Measurements from ENCODE around the gene PTPRS.

PTPRS gene

GRCh38 chr19:5292453-5292821 lies 48.2 kb downstream of the PTPRS start:
- H3K4me3 ChIP-seq (ENCODE audit: low read depth, low read length): peak overlapping the region; percentile 67
- ChIA-PET POLR2A (interaction anchor here (0.6 to 2.0 kb wide), 13 partner anchors 9 to 398 kb away, joined by 3 to 11 read pairs (median 5); partner anchors contain the start of gene RPL36), CTCF (interaction anchor here (0.6 kb wide), 1 partner anchor 134 kb away, joined by 3 read pairs; no protein-coding TSS in a partner anchor)
- H3K9me3 ChIP-seq (ENCODE audit: control insufficient read depth, insufficient read depth, low read depth, low read length): no peaks in the 10 kb centered on the region
- no peak overlapping the region for H3K27ac ChIP-seq (ENCODE audit: extremely low read depth, low read depth, low read length)
- H3K36me3 ChIP-seq (ENCODE audit: control insufficient read depth in 2 of 2, insufficient read depth in 1 of 2, low read length in 2 of 2): no peaks in the 10 kb centered on the region
- peaks cover 2% of the 10 kb centered on the region; the same call in 1 of the 2 replicates for H3K4me1 ChIP-seq (ENCODE audit: control insufficient read depth, insufficient read depth, low read length)
- TF ChIP-seq ZNF114 (tag by site-specific recombination; IDR thresholded peaks at IDR 0.05): no peak
- TF ChIP-seq ZNF26 (tag by site-specific recombination; IDR thresholded peaks at IDR 0.05): no peak
- no peak for TF ChIP-seq ZNF169 (tag by site-specific recombination; IDR thresholded peaks at IDR 0.05)
- peak; percentile 83 for TF ChIP-seq GLIS1 (tag by site-specific recombination; IDR thresholded peaks at IDR 0.05)
- peak; percentile 36; the same call in 1 of the 2 replicates for TF ChIP-seq SCRT2 (tag by site-specific recombination; IDR thresholded peaks at IDR 0.05)
- TF ChIP-seq ZNF19 (tag by site-specific recombination; IDR thresholded peaks at IDR 0.05; ENCODE audit: low read depth): no peak
- no peak for TF ChIP-seq ZNF2 (tag by site-specific recombination; IDR thresholded peaks at IDR 0.05)
- no peak for TF ChIP-seq ZNF555 (tag by site-specific recombination; conservative IDR thresholded peaks at IDR 0.05)
- no peak for TF ChIP-seq ZNF488 (tag by site-specific recombination; IDR thresholded peaks at IDR 0.05)
- TF ChIP-seq GLIS2 (tag by site-specific recombination; IDR thresholded peaks at IDR 0.05): peak; percentile 83
- TF ChIP-seq ZNF624 (tag by site-specific recombination; IDR thresholded peaks at IDR 0.05): no peak
- TF ChIP-seq ZNF843 (tag by site-specific recombination; IDR thresholded peaks at IDR 0.05): no peak
- TF ChIP-seq SP2 (tag by site-specific recombination; IDR thresholded peaks at IDR 0.05): 0 out of 2 replicates have a peak, but pooled peaks have one; percentile 6
- no peak for TF ChIP-seq ZNF248 (tag by site-specific recombination; IDR thresholded peaks at IDR 0.05)
- peak; percentile 48; the same call in 1 of the 2 replicates for TF ChIP-seq EGR2 (tag by site-specific recombination; IDR thresholded peaks at IDR 0.05; ENCODE audit: low read depth)
- TF ChIP-seq ZNF266 (tag by site-specific recombination; IDR thresholded peaks at IDR 0.05; ENCODE audit: low read depth): no peak
- TF ChIP-seq ZSCAN18 (tag by site-specific recombination; IDR thresholded peaks at IDR 0.05): no peak
- peak; percentile 72 for TF ChIP-seq ZNF335 (tag by site-specific recombination; conservative IDR thresholded peaks at IDR 0.05)
- no peak for TF ChIP-seq MZF1 (tag by site-specific recombination; IDR thresholded peaks at IDR 0.05; ENCODE audit: borderline replicate concordance)
- TF ChIP-seq ZNF514 (tag by site-specific recombination; IDR thresholded peaks at IDR 0.05): no peak
- peak; percentile 40; the same call in 1 of the 2 replicates for TF ChIP-seq PRDM10 (tag by site-specific recombination; IDR thresholded peaks at IDR 0.05)
- no peak for TF ChIP-seq ZNF112 (tag by site-specific recombination; IDR thresholded peaks at IDR 0.05)
- no peak for TF ChIP-seq ZNF548 (tag by site-specific recombination; IDR thresholded peaks at IDR 0.05)
- TF ChIP-seq, protein P1, sequence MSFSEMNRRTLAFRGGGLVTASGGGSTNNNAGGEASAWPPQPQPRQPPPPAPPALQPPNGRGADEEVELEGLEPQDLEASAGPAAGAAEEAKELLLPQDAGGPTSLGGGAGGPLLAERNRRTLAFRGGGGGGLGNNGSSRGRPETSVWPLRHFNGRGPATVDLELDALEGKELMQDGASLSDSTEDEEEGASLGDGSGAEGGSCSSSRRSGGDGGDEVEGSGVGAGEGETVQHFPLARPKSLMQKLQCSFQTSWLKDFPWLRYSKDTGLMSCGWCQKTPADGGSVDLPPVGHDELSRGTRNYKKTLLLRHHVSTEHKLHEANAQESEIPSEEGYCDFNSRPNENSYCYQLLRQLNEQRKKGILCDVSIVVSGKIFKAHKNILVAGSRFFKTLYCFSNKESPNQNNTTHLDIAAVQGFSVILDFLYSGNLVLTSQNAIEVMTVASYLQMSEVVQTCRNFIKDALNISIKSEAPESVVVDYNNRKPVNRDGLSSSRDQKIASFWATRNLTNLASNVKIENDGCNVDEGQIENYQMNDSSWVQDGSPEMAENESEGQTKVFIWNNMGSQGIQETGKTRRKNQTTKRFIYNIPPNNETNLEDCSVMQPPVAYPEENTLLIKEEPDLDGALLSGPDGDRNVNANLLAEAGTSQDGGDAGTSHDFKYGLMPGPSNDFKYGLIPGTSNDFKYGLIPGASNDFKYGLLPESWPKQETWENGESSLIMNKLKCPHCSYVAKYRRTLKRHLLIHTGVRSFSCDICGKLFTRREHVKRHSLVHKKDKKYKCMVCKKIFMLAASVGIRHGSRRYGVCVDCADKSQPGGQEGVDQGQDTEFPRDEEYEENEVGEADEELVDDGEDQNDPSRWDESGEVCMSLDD (tag by site-specific recombination; IDR thresholded peaks at IDR 0.05): no peak
- no peak for TF ChIP-seq ZEB2 (tag by site-specific recombination; IDR thresholded peaks at IDR 0.05)
- no peak for TF ChIP-seq ZNF140 (tag by site-specific recombination; IDR thresholded peaks at IDR 0.05)
- no peak for TF ChIP-seq ZNF660 (tag by site-specific recombination; IDR thresholded peaks at IDR 0.05)
- peak; percentile 67 for TF ChIP-seq ZFHX2 (tag by site-specific recombination; conservative IDR thresholded peaks at IDR 0.05)
- TF ChIP-seq ZNF341 (tag by site-specific recombination; IDR thresholded peaks at IDR 0.05; ENCODE audit: low read depth): peak; percentile 15; the same call in 1 of the 2 replicates
- no peak for TF ChIP-seq ZNF76 (tag by site-specific recombination; IDR thresholded peaks at IDR 0.05; ENCODE audit: borderline replicate concordance, low read depth)
- peak; percentile 21; the same call in 1 of the 2 replicates for TF ChIP-seq SP3 (tag by site-specific recombination; IDR thresholded peaks at IDR 0.05)
